Measurements from ENCODE around the gene EXOC2.

DNA sequence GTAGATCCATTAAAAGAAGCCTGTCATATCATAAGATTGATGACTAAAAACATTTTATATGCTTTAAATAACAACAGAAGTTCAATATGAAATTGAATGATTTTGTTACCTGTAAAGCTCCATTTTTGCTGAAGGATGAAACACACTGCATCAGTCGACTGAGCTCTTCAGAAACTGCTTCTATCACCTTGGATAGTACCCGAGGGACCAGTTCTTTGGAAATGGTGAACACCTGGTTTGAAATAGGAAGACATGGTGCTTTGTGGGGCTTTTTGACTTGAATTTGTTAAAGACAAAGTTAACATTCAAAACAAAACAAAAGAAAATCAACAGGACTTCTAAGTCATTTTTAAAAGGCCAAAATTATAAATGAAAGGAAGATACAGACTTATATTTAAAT lies 195.7 kb downstream of the EXOC2 start:
- TF ChIP-seq, protein P1, sequence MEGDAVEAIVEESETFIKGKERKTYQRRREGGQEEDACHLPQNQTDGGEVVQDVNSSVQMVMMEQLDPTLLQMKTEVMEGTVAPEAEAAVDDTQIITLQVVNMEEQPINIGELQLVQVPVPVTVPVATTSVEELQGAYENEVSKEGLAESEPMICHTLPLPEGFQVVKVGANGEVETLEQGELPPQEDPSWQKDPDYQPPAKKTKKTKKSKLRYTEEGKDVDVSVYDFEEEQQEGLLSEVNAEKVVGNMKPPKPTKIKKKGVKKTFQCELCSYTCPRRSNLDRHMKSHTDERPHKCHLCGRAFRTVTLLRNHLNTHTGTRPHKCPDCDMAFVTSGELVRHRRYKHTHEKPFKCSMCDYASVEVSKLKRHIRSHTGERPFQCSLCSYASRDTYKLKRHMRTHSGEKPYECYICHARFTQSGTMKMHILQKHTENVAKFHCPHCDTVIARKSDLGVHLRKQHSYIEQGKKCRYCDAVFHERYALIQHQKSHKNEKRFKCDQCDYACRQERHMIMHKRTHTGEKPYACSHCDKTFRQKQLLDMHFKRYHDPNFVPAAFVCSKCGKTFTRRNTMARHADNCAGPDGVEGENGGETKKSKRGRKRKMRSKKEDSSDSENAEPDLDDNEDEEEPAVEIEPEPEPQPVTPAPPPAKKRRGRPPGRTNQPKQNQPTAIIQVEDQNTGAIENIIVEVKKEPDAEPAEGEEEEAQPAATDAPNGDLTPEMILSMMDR (IDR thresholded peaks at IDR 0.05 in 2 of 3, conservative IDR thresholded peaks at IDR 0.05 in 1 of 3; ENCODE audit: borderline replicate concordance in 1 of 3, insufficient read depth in 1 of 3, low read depth in 2 of 3, low read length in 2 of 3), result no peak
- TF ChIP-seq YY1 (IDR thresholded peaks at IDR 0.05; ENCODE audit: extremely low read depth, insufficient replicate concordance, low read depth, low read length), result no peak
- no peak for TF ChIP-seq POLR2A (IDR thresholded peaks at IDR 0.05; ENCODE audit: borderline replicate concordance, extremely low read depth, insufficient read depth, insufficient read length)
- TF ChIP-seq SP1 (IDR thresholded peaks at IDR 0.05; ENCODE audit: low read depth), result no peak

Measured in HCT116 (cell line).